CD4-positive, alpha-beta T cell (primary cell): ENCODE results near the gene PDLIM5. TPM values are rescaled to one million over a fixed set of nuclear protein-coding genes. Genes with fewer than 3 reads are reported as not detected.

ENCODE experiments used
- ATAC-seq: fragments of 200-7000 bp; cut with Tn5 transposase; one replicate; pipeline ENCODE4 v1.10.0; 2022; ENCODE audit warnings: mild to moderate bottlenecking; ENCODE audit not compliant: poor library complexity
- CTCF ChIA-PET: fragments of 350-600 bp; sonication (Branson Sonifier 250); formaldehyde crosslinking; loops from one replicate; lab custom pipeline; 2021; ENCODE audit warnings: antibody characterized with exemption, inconsistent platforms; lab: Charles Lee
- POLR2A ChIA-PET: fragments of 350-600 bp; sonication (Branson Sonifier 250); formaldehyde crosslinking; loops from one replicate; lab custom pipeline; 2021; ENCODE audit warnings: antibody characterized with exemption, inconsistent platforms; lab: Charles Lee
- DNase-seq, 14 experiments: peaks; one replicate each; pipeline ENCODE4 v3.0.0-alpha.2; 2013 to 2020; ENCODE audit warnings: mixed read lengths in 2 of 14
- H3K27ac ChIP-seq, 2 donors: one replicate each; pipeline versions ENCODE4 v1.5.1 to v1.7.0; 2013; ENCODE audit warnings: low read length in 2 of 2, low read depth in 1 of 2, mild to moderate bottlenecking in 1 of 2
- H3K27me3 ChIP-seq, 2 experiments: 1 replicate in 1 of 2; 2 replicates in 1 of 2; pipeline versions ENCODE4 v1.6.1 to v1.7.0; 2013; ENCODE audit warnings: low read length in 2 of 2, control low read depth in 1 of 2, mild to moderate bottlenecking in 1 of 2, moderate library complexity in 1 of 2; ENCODE audit not compliant: insufficient read depth in 2 of 2, control insufficient read depth in 1 of 2
- H3K36me3 ChIP-seq: one replicate; pipeline ENCODE4 v1.6.1; 2013; ENCODE audit warnings: low read length, control low read depth; ENCODE audit not compliant: insufficient read depth
- H3K4me1 ChIP-seq: one replicate; pipeline ENCODE4 v1.6.1; 2013; ENCODE audit warnings: low read length, control low read depth; ENCODE audit not compliant: insufficient read depth
- H3K4me3 ChIP-seq: one replicate; pipeline ENCODE4 v1.5.1; 2013; ENCODE audit warnings: mild to moderate bottlenecking, low read length, moderate library complexity
- H3K9me3 ChIP-seq, 2 experiments: 1 replicate in 1 of 2; 2 replicates in 1 of 2; pipeline versions ENCODE4 v1.6.1 to v1.7.0; 2013; ENCODE audit warnings: low read length in 2 of 2, mild to moderate bottlenecking in 2 of 2, control low read depth in 1 of 2, moderate library complexity in 1 of 2; ENCODE audit not compliant: control insufficient read depth in 1 of 2, insufficient read depth in 1 of 2
- H3K27ac Mint-ChIP-seq: one replicate; pipeline ENCODE4 v1.8.0; 2020; ENCODE audit warnings: mixed read lengths
- H3K27me3 Mint-ChIP-seq: one replicate; pipeline ENCODE4 v1.8.0; 2021; ENCODE audit warnings: mixed read lengths
- H3K36me3 Mint-ChIP-seq: one replicate; pipeline ENCODE4 v1.8.0; 2021; ENCODE audit warnings: low read depth, mixed read lengths
- H3K4me1 Mint-ChIP-seq: one replicate; pipeline ENCODE4 v1.8.0; 2021; ENCODE audit warnings: low read depth, mixed read lengths
- H3K4me3 Mint-ChIP-seq: one replicate; pipeline ENCODE4 v1.8.0; 2020; ENCODE audit warnings: mild to moderate bottlenecking, mixed read lengths
- H3K9me3 Mint-ChIP-seq: one replicate; pipeline ENCODE4 v1.8.0; 2020; ENCODE audit warnings: mixed read lengths
- intact Hi-C, 2 experiments: fragments of 100-400 bp; cut with DNase I in 1 of 2; cut with micrococcal nuclease in 1 of 2; formaldehyde crosslinking; loops; one replicate each; pipeline versions ENCODE4 v1.15.1 to v1.9.0; 2023 to 2025; cut with DNase I, micrococcal nuclease
- total RNA-seq, 174 experiments: library from RNA in 2 of 174; stranded (reverse) in 2 of 174; gene quantifications; one replicate each; pipeline ENCODE4 v1.2.3 and lab custom pipeline; 2021 to 2026
- TF ChIP-seq, protein P1 (sequence below): fragments of 200-600 bp; IDR thresholded peaks from one replicate; pipeline ENCODE4 v1.8.0; 2022; ENCODE audit warnings: antibody characterized with exemption, mild to moderate bottlenecking

Gene PDLIM5
- total RNA-seq, 2 experiments from 2014 or later = 23.0 to 23.1 TPM

DNA sequence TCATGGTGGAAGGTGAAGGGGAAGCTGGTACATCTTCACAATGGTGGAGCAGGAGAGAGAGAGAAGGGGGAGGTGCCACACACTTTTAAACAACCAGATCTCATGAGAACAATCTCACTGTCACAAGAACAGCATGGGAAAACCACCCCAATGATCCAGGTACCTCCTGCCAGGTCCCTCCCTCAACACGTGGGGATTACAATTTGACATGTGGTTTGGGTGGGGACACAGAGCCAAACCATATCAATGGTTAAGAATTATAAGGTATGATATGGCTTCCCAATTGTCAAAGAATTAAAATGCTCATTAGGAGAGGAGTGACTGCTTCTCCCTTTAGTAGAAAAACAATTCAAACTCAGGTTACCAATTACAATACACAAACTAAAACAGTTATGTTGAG, 143.3 kb downstream of the PDLIM5 start:
- Mint-ChIP-seq H3K36me3 (peaks cover 14% of the 10 kb centered on the region), H3K27me3 (no peaks in the 10 kb centered on the region), H3K27ac (no peak overlapping the region), H3K4me1 (no peaks in the 10 kb centered on the region), H3K9me3 (no peaks in the 10 kb centered on the region), H3K4me3 (no peak overlapping the region)
- CTCF ChIA-PET = no interaction called here
- Histone ChIP-seq H3K36me3 (no peaks in the 10 kb centered on the region), H3K4me1 (no peaks in the 10 kb centered on the region), H3K4me3 (no peak overlapping the region), H3K27ac (no peak overlapping the region), H3K27me3 (no peaks in the 10 kb centered on the region), H3K9me3 (no peaks in the 10 kb centered on the region)
- POLR2A ChIA-PET = no interaction called here
- DNase-seq (no peak), ATAC-seq (no peak)
- intact Hi-C loops = loop anchor here in 1 of 2 experiments (5.0 kb wide), 1 partner anchor 288 kb away; no protein-coding TSS in a partner anchor
- TF ChIP-seq, protein P1, sequence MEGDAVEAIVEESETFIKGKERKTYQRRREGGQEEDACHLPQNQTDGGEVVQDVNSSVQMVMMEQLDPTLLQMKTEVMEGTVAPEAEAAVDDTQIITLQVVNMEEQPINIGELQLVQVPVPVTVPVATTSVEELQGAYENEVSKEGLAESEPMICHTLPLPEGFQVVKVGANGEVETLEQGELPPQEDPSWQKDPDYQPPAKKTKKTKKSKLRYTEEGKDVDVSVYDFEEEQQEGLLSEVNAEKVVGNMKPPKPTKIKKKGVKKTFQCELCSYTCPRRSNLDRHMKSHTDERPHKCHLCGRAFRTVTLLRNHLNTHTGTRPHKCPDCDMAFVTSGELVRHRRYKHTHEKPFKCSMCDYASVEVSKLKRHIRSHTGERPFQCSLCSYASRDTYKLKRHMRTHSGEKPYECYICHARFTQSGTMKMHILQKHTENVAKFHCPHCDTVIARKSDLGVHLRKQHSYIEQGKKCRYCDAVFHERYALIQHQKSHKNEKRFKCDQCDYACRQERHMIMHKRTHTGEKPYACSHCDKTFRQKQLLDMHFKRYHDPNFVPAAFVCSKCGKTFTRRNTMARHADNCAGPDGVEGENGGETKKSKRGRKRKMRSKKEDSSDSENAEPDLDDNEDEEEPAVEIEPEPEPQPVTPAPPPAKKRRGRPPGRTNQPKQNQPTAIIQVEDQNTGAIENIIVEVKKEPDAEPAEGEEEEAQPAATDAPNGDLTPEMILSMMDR = no peak

DNA sequence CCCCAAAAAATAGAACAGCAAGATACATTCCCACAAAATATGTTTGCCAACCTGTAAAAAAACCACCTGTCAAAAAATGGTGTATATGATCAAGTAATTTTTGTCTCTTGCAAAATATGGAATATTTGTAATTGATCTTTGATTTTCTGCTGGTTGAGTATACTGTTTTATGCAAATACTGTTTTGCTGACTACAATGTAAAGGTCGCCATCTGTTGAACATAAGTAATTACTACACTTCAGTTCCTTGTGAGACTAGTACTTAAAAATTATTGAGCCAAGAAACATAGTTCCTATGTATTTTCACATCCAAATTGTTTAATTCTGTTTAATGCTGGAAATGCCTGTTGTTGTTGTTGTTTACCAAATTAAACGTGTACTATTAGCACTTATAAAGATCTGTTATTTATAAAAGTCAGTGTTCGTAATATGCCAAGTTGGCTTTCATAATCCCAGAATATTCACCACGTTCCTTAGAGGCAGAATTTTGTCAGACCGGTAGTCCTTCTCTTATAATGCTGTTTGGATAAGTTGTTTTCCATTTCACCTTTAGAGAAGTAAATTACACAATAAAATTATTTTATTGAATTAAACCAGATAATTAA, 144.2 kb downstream of the PDLIM5 start:
- Mint-ChIP-seq H3K9me3 (no peaks in the 10 kb centered on the region), H3K4me3 (no peak overlapping the region), H3K27me3 (no peaks in the 10 kb centered on the region), H3K27ac (no peak overlapping the region), H3K4me1 (no peaks in the 10 kb centered on the region), H3K36me3 (peaks cover 14% of the 10 kb centered on the region)
- H3K4me1 ChIP-seq = no peaks in the 10 kb centered on the region
- intact Hi-C loops = loop anchor here (1.0 to 5.0 kb wide), 3 partner anchors 190 to 292 kb away; no protein-coding TSS in a partner anchor
- H3K9me3 ChIP-seq = no peaks in the 10 kb centered on the region
- ATAC-seq = no peak
- ChIA-PET CTCF (no interaction called here), POLR2A (no interaction called here)
- H3K27ac ChIP-seq = no peak overlapping the region
- no peak overlapping the region for H3K4me3 ChIP-seq
- peak in 3 of 14 experiments; percentile 53 to 57 (median 55) for DNase-seq
- no peaks in the 10 kb centered on the region for H3K27me3 ChIP-seq
- TF ChIP-seq, protein P1 = peak; percentile 89
- no peaks in the 10 kb centered on the region for H3K36me3 ChIP-seq

DNA sequence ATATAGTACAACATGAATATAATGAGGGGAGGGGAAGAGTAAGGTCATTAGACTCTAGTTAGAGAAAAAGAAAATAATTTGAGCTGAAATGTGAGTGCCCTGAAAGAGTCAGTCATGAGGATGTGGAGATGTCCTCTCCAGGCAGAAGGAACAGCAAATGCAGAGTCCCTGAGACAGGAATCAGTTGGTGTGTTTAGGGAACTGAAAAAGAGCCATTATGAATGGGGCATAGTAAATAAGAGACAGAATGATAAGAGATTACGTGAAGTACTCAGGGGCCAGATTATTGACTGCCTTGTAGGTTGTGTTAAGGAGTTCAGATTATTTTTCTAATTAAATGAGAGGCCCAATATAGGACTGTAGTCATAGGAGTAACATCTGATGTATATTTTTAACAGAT, 147.0 kb downstream of the PDLIM5 start:
- H3K4me3 Mint-ChIP-seq = no peak overlapping the region
- H3K9me3 Mint-ChIP-seq = no peaks in the 10 kb centered on the region
- no peaks in the 10 kb centered on the region for H3K4me1 ChIP-seq
- no peak overlapping the region for H3K27ac ChIP-seq
- CTCF ChIA-PET = no interaction called here
- no peaks in the 10 kb centered on the region for H3K4me1 Mint-ChIP-seq
- no peaks in the 10 kb centered on the region for H3K27me3 Mint-ChIP-seq
- DNase-seq (no peak), ATAC-seq (no peak)
- no peak overlapping the region for H3K27ac Mint-ChIP-seq
- no peaks in the 10 kb centered on the region for H3K36me3 Mint-ChIP-seq
- POLR2A ChIA-PET = no interaction called here
- H3K9me3 ChIP-seq = no peaks in the 10 kb centered on the region
- TF ChIP-seq, protein P1 = no peak
- intact Hi-C loops = loop anchor here in 1 of 2 experiments (5.0 kb wide), 1 partner anchor 291 kb away; no protein-coding TSS in a partner anchor
- no peaks in the 10 kb centered on the region for H3K27me3 ChIP-seq
- no peak overlapping the region for H3K4me3 ChIP-seq
- no peaks in the 10 kb centered on the region for H3K36me3 ChIP-seq
